Activated CD4-positive, CD25-positive, alpha-beta regulatory T cell treated with anti-CD3 and anti-CD28 coated beads, Interleukin-2, amount 50 U/mL, for 72 hours (primary cell): ENCODE measurements around the gene FOXN3.
A peak's percentile ranks its signal among the peaks of the same experiment; 100 is the strongest.

Experiments used
- DNase-seq: peaks from one replicate; pipeline ENCODE4 v3.0.0; 2021

The FOXN3 gene

GRCh38 chr14:89382487-89382886 lies 34.5 kb downstream of the FOXN3 start:
- DNase-seq: no peak

GRCh38 chr14:89379891-89380820 lies 36.9 kb downstream of the FOXN3 start:
- no peak for DNase-seq

GRCh38 chr14:89379006-89379405 lies 38.0 kb downstream of the FOXN3 start:
- no peak for DNase-seq

- no peak for DNase-seq
These were observed 38.9 kb downstream of the FOXN3 start for GRCh38 chr14:89378119-89378518.

DNA sequence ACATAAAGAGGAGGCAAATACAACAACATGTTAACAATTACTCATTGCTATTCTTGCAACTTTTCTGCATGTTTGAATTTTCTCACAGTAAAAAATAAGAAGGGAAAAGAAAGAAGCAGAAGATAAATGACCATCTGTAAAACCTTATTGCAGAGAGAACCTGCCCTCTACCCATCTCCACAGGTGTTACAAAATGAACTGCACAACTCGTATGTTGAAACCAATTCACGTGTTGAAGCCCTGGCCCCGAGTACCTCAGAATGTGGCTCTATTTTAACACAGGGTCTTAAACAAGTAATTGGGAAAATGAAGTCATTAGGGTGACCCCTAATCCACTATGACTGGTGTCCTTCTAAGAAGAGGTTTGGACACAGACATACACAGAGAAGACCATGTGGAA lies 39.5 kb downstream of the FOXN3 start:
- DNase-seq: no peak

DNA sequence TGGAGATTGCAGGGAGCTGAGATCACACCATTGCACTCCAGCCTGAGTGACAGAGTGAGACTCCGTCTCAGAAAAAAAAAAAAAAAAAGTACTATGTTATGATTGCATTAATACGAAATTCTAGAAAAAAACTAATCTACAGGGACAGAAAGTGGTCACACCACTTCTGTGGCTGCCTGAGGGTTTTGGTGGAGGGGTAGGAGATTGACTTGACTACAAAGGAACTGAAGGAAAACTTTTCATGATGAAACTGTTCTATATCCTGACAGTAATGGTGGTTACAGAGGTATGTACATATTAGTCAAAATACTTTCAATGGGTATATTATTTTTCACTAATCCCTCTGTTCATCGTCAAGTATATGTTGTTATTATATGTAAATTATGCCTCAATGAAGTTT lies 42.1 kb downstream of the FOXN3 start:
- DNase-seq: no peak

DNA sequence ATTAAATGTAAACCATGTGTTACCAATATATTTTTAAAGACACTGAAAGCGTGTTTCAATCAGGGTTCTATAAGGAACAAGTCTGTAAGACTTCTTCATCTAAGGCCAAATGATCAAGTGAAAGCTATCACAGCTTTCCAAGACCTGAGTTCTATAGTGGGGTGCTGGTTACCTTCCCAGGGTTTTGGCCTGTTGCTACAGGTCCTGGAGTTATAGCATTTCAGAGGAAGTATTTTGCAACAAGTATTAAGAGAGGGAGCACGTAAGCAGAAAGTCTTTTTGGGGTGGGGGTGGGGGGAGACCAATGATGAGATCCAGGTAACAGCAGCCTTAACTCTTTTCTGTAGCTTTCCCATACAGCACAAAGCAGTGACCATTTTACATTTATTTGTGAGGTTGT lies 43.8 kb downstream of the FOXN3 start:
- DNase-seq: no peak

- DNase-seq: no peak
These were observed 44.5 kb downstream of the FOXN3 start for GRCh38 chr14:89372512-89372883.

GRCh38 chr14:89371585-89372511 lies 45.2 kb downstream of the FOXN3 start:
- DNase-seq: no peak

GRCh38 chr14:89370781-89371180 lies 46.3 kb downstream of the FOXN3 start:
- DNase-seq: no peak

- no peak for DNase-seq
These were observed 46.7 kb downstream of the FOXN3 start for GRCh38 chr14:89370381-89370780.

DNA sequence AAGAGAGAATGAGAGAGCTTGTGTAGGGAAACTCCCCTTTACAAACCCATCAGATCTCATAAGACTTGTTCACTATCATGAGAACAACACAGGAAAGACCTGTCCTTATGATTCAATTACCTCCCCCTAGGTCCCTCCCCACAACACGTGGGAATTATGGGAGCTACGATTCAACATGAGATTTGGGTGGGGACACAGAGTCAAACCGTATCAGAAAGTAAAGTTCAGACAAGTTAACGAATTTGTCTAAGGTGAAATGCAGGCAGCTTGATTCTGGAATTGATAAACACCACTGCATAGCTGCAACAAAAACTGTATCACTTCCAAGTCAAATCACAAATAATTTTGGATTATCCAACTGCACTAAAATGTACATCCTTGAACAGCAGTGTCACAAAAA lies 47.4 kb downstream of the FOXN3 start:
- no peak for DNase-seq

DNA sequence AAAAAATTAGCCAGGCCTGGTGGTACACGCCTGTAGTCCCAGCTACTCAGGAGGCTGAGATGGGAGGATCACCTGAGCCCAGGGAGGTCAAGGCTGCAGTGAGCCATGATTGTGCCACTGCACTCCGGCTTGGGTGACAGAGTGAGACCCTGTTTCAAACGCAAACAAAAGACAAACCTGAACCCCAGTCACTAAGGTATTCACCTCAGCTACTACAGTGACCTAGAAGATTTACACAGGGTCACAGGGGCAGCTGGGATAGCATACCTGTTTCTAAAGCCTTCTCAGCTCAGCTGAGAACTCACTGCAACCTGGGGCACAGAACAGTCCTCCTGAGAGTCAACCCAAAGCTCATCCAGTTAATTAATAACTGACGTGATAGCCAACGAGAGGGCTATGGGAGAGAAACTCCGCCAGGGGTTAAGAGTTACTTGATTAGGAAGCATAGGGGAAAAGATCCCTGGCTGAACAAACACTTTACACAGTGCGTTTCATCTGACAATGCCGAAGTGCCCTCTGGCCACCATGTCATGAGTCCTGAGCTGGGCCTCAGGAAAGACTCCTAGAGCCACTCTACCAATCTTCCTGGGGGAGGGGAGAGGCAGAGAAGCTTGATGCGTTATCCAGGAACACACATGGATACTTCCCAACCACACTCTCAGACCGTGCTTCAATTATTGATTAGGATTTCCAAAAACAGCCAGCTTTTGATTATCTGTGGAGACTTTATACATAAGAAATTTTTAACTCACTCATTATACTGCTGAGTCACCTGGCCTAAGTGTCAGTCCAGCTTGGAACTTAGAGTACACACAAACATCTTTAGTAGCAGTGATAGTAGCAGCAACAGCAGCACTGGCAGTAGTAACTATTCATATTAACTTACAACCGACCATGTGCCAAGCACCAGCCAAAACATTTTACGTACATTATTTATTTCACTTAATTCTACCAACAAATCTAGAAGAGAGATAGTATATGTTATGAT lies 48.2 kb downstream of the FOXN3 start:
- no peak for DNase-seq

GRCh38 chr14:89367779-89368120 lies 49.3 kb downstream of the FOXN3 start:
- no peak for DNase-seq

- DNase-seq: no peak
These were observed 49.9 kb downstream of the FOXN3 start for GRCh38 chr14:89366864-89367778.

GRCh38 chr14:89365061-89365801 lies 51.8 kb downstream of the FOXN3 start:
- peak; percentile 38 for DNase-seq

- DNase-seq: no peak
These were observed 52.7 kb downstream of the FOXN3 start for GRCh38 chr14:89364316-89364715.

- DNase-seq: no peak
These were observed 56.8 kb downstream of the FOXN3 start for GRCh38 chr14:89360277-89360676.

DNA sequence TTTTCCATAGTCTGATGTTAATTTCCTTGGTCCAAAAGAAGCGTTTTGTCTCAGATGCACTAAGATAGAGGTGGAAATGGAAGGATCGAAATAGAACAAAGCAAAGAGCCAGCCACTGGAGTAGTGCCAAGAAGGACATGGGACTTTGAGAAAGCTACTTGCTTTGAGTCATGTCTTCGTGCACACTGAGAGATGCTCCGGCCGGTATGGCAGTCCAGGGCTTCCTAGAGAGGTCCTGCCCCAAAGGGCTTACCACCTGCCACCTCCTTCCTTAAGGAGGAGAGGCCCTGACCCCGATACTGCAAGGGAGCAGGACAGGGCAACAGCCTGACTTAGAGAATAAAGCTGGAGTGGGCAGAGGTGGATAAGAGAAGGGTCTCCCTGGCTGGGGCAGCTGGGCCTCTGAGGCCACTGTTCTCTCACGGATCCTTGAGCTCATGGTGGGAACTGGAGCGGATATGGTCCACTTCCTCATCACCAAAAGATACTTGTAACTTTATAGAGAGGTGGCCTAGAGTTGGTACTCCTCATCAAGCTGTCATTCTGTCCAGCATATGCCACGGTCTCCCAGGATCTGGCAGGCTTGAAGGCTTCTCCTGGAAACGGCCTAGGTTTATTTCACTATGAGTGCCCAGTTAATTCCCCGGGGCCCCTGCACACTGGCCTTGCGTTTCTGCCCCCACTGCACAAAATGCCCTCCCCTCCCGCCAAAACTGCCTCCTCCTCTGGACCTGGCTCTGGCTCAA lies 57.4 kb downstream of the FOXN3 start:
- DNase-seq: no peak

- no peak for DNase-seq
These were observed 59.3 kb downstream of the FOXN3 start for GRCh38 chr14:89357655-89358297.
